WERI-Rb-1 (cell line): ENCODE measurements around the gene ATG16L1.

Experiments
- DNase-seq: peaks from one replicate; pipeline ENCODE4 v3.0.0-alpha.2; 2020
- H3K27ac ChIP-seq: fragments of 250-450 bp; sonication (Bioruptor Pico); 2 replicates; pipeline ENCODE4 v1.5.1; 2020; ENCODE audit warnings: mild to moderate bottlenecking, moderate library complexity
- H3K27me3 ChIP-seq: fragments of 250-450 bp; sonication (Bioruptor Pico); 2 replicates; pipeline ENCODE4 v1.5.1; 2021; ENCODE audit warnings: mild to moderate bottlenecking, low read depth, moderate library complexity; ENCODE audit not compliant: insufficient read depth, severe bottlenecking
- H3K36me3 ChIP-seq: fragments of 250-450 bp; sonication (Bioruptor Pico); 2 replicates; pipeline ENCODE4 v1.5.1; 2020; ENCODE audit warnings: mild to moderate bottlenecking, moderate library complexity
- H3K4me3 ChIP-seq: 2 replicates; pipeline ENCODE4 v1.5.1; 2011; ENCODE audit warnings: low read depth, mild to moderate bottlenecking, control low read depth, low read length
- H3K9me3 ChIP-seq: fragments of 250-450 bp; sonication (Bioruptor Pico); 2 replicates; pipeline ENCODE4 v1.5.1; 2021; ENCODE audit warnings: mild to moderate bottlenecking, moderate library complexity; ENCODE audit not compliant: severe bottlenecking
- TF ChIP-seq, protein P1 (sequence below): IDR thresholded peaks from 2 replicates; pipeline ENCODE4 v1.5.1; 2011; ENCODE audit warnings: low read depth, mild to moderate bottlenecking, control low read depth, inconsistent platforms, low read length

The ATG16L1 gene

GRCh38 chr2:233223059-233223894, 28.2 kb upstream of the ATG16L1 start:
- Histone ChIP-seq H3K27me3 (no peaks in the 10 kb centered on the region), H3K27ac (no peak overlapping the region), H3K4me3 (no peak overlapping the region), H3K36me3 (no peaks in the 10 kb centered on the region), H3K9me3 (peaks cover 2% of the 10 kb centered on the region)
- TF ChIP-seq, protein P1, sequence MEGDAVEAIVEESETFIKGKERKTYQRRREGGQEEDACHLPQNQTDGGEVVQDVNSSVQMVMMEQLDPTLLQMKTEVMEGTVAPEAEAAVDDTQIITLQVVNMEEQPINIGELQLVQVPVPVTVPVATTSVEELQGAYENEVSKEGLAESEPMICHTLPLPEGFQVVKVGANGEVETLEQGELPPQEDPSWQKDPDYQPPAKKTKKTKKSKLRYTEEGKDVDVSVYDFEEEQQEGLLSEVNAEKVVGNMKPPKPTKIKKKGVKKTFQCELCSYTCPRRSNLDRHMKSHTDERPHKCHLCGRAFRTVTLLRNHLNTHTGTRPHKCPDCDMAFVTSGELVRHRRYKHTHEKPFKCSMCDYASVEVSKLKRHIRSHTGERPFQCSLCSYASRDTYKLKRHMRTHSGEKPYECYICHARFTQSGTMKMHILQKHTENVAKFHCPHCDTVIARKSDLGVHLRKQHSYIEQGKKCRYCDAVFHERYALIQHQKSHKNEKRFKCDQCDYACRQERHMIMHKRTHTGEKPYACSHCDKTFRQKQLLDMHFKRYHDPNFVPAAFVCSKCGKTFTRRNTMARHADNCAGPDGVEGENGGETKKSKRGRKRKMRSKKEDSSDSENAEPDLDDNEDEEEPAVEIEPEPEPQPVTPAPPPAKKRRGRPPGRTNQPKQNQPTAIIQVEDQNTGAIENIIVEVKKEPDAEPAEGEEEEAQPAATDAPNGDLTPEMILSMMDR = no peak
- DNase-seq = no peak

GRCh38 chr2:233225230-233226068, 26.0 kb upstream of the ATG16L1 start:
- H3K27me3 ChIP-seq = no peaks in the 10 kb centered on the region
- no peaks in the 10 kb centered on the region for H3K36me3 ChIP-seq
- H3K4me3 ChIP-seq = no peak overlapping the region
- DNase-seq = no peak
- TF ChIP-seq, protein P1 = no peak
- peaks cover 2% of the 10 kb centered on the region for H3K9me3 ChIP-seq
- H3K27ac ChIP-seq = no peak overlapping the region

DNA sequence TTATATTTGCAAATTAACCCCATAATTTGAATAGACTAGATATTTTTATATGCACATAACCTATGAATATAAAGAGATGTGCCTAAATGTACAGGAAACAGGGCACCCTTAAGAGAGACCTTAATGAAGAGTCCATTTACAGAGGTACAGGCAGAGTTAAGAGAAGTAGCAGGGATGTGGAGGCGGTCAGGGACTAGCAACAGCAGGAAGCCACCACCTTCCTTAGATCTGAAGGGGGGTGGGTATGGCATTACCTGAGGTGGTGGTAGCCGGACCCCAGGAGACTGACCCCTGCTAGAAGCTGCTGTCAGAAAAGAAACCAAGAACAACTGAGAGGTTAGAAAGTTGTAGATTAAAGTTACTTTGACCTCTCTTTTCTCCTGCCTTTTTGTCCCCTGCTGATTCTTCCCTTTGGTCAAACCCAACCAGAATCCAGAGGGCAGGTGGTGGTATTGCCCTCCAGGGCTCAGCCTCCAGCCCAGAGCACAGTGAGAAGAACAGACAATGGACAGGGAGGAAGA, 24.9 kb upstream of the ATG16L1 start:
- H3K27me3 ChIP-seq = no peaks in the 10 kb centered on the region
- TF ChIP-seq, protein P1 = no peak
- no peak overlapping the region for H3K4me3 ChIP-seq
- DNase-seq = no peak
- H3K27ac ChIP-seq = no peak overlapping the region
- H3K9me3 ChIP-seq = peaks cover 2% of the 10 kb centered on the region
- no peaks in the 10 kb centered on the region for H3K36me3 ChIP-seq

- Histone ChIP-seq H3K27ac (no peak overlapping the region), H3K36me3 (no peaks in the 10 kb centered on the region), H3K27me3 (no peaks in the 10 kb centered on the region), H3K4me3 (no peak overlapping the region), H3K9me3 (peaks cover 2% of the 10 kb centered on the region)
- no peak for DNase-seq
- TF ChIP-seq, protein P1 = no peak
Measured at GRCh38 chr2:233227346-233227978, 24.0 kb upstream of the ATG16L1 start.

DNA sequence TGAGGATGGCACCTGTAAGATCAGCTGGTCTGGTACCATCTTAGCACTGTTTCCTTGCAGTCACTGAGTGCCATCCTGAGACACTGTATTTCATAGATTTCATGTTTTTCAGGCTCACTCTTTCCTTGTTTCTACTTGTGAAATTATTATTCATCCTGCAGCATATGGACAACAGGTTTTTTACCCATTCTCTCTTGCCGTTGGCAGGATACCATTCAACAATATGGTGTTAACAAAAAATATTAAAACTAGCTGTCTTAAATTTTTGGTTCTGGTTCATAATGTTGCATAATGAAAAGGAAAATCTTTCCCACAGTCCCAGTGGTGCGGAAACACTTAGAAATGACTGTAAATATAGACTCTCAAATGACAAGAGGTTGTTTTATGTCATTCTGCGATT, 23.1 kb upstream of the ATG16L1 start:
- DNase-seq = no peak
- TF ChIP-seq, protein P1 = no peak
- H3K4me3 ChIP-seq = no peak overlapping the region
- peaks cover 2% of the 10 kb centered on the region for H3K9me3 ChIP-seq
- H3K27ac ChIP-seq = no peak overlapping the region
- H3K27me3 ChIP-seq = no peaks in the 10 kb centered on the region
- H3K36me3 ChIP-seq = no peaks in the 10 kb centered on the region
